ENCODE results near the gene ADGRG3. TPM values are rescaled to one million over a fixed set of nuclear protein-coding genes. Genes with fewer than 3 reads are reported as not detected.
A peak's percentile ranks its signal among the peaks of the same experiment; 100 is the strongest.

ADGRG3 gene
- total and polyA plus RNA-seq, 11 donors, result 0.12 to 1.4 (median 0.53) TPM

GRCh38 chr16:57675741-57676551 is 7.8 kb downstream of the ADGRG3 start:
- H3K27ac ChIP-seq, result peak overlapping the region in 2 of 12 donors; percentile 34 to 42
- WGBS, 4 donors, result 43 to 51% (median 47%) methylated on average over 11 to 12 of the region's 12 CpGs

GRCh38 chr16:57676553-57677085 is 8.5 kb downstream of the ADGRG3 start:
- DNase-seq, result peak in 1 of 5 donors; percentile 2
- intact Hi-C loops (cut with DNase I), result no loop called here
- 79 to 85% (median 83%) methylated on average over 4 of the region's 4 CpGs for WGBS, 4 donors
- ATAC-seq, result no peak
- Histone ChIP-seq H3K4me1 (peaks cover 0 to 13% (median 4%) of the 10 kb centered on the region in 12 donors), H3K27me3 (peaks cover 0 to 4% (median 0%) of the 10 kb centered on the region in 9 donors), H3K36me3 (no peaks in the 10 kb centered on the region), H3K4me3 (no peak overlapping the region), H3K9me3 (no peaks in the 10 kb centered on the region), H3K27ac (peak overlapping the region in 2 of 12 donors; percentile 34 to 42)
- TF ChIP-seq CTCF (IDR thresholded peaks at IDR 0.05), result no peak
- TF ChIP-seq POLR2A (IDR thresholded peaks at IDR 0.05), result no peak

More at GRCh38 chr16:57675741-57676551, 7.8 kb downstream of the ADGRG3 start:
- H3K27me3 ChIP-seq, result peaks cover 0 to 4% (median 0%) of the 10 kb centered on the region in 9 donors
- no peaks in the 10 kb centered on the region for H3K36me3 ChIP-seq
- H3K4me3 ChIP-seq, result no peak overlapping the region
- H3K4me1 ChIP-seq, result peaks cover 0 to 13% (median 4%) of the 10 kb centered on the region in 12 donors
- DNase-seq, result peak in 3 of 5 donors; percentile 20 to 36 (median 33)
- ATAC-seq, result peak in 2 of 4 donors; percentile 50 to 86
- TF ChIP-seq POLR2A (IDR thresholded peaks at IDR 0.05), result no peak
- no peak for TF ChIP-seq CTCF (IDR thresholded peaks at IDR 0.05)
- intact Hi-C loops (cut with DNase I), result no loop called here
- no peaks in the 10 kb centered on the region for H3K9me3 ChIP-seq

GRCh38 chr16:57677622-57678369 is 9.7 kb downstream of the ADGRG3 start:
- intact Hi-C loops (cut with DNase I), result no loop called here
- H3K27ac ChIP-seq, result peak overlapping the region in 4 of 12 donors; percentile 17 to 52 (median 42)
- peak in 2 of 5 donors; percentile 17 to 49 for DNase-seq
- H3K27me3 ChIP-seq, result peaks cover 0 to 4% (median 0%) of the 10 kb centered on the region in 9 donors
- peaks cover 0 to 13% (median 4%) of the 10 kb centered on the region in 12 donors for H3K4me1 ChIP-seq
- TF ChIP-seq CTCF (IDR thresholded peaks at IDR 0.05) (no peak), POLR2A (IDR thresholded peaks at IDR 0.05) (no peak)
- no peaks in the 10 kb centered on the region for H3K36me3 ChIP-seq
- ATAC-seq, result peak; percentile 84 to 90 (median 85)
- 55 to 63% (median 58%) methylated on average over 13 to 14 of the region's 14 CpGs for WGBS, 4 donors
- no peak overlapping the region for H3K4me3 ChIP-seq
- H3K9me3 ChIP-seq, result no peaks in the 10 kb centered on the region
